RWPE2 (cell line): ENCODE results near the gene PTGER4.
A peak's percentile ranks its signal among the peaks of the same experiment; 100 is the strongest.

Experiments
- ATAC-seq: fragments of 200-7000 bp; cut with Tn5 transposase; 3 replicates; pipeline ENCODE4 v1.9.1; 2021; ENCODE audit warnings: low read depth
- DNase-seq: peaks from one replicate; pipeline ENCODE4 v3.0.0-alpha.2; 2020; ENCODE audit warnings: low spot score
- H3K27ac ChIP-seq: fragments of 450-650 bp; 2 replicates; pipeline ENCODE4 v1.5.1; 2017; ENCODE audit warnings: mild to moderate bottlenecking; ENCODE audit not compliant: poor library complexity, severe bottlenecking
- H3K27me3 ChIP-seq: fragments of 250-450 bp; sonication (Bioruptor Pico); 2 replicates; pipeline ENCODE4 v1.5.1; 2021; ENCODE audit warnings: mild to moderate bottlenecking, moderate library complexity; ENCODE audit not compliant: insufficient read depth, poor library complexity, severe bottlenecking
- H3K36me3 ChIP-seq: fragments of 250-450 bp; sonication (Bioruptor Pico); 2 replicates; pipeline ENCODE4 v1.5.1; 2020; ENCODE audit warnings: low read depth, mild to moderate bottlenecking, moderate library complexity
- H3K4me1 ChIP-seq: fragments of 250-450 bp; sonication (Bioruptor Pico); 2 replicates; pipeline ENCODE4 v1.5.1; 2021; ENCODE audit warnings: mild to moderate bottlenecking, moderate library complexity; ENCODE audit not compliant: insufficient read depth, poor library complexity, severe bottlenecking
- H3K4me3 ChIP-seq: fragments of 250-450 bp; sonication (Bioruptor Pico); 2 replicates; pipeline ENCODE4 v1.5.1; 2021; ENCODE audit warnings: mild to moderate bottlenecking, moderate library complexity; ENCODE audit not compliant: severe bottlenecking
- H3K9me3 ChIP-seq: fragments of 250-450 bp; sonication (Bioruptor Pico); 2 replicates; pipeline ENCODE4 v1.5.1; 2021; ENCODE audit warnings: mild to moderate bottlenecking, moderate library complexity; ENCODE audit not compliant: severe bottlenecking
- CTCF ChIP-seq: fragments of 450-650 bp; IDR thresholded peaks from one replicate; pipeline ENCODE4 v1.5.1; 2017; ENCODE audit warnings: mild to moderate bottlenecking, moderate library complexity; ENCODE audit not compliant: poor library complexity, severe bottlenecking

The PTGER4 gene

GRCh38 chr5:40679148-40679912 is 385 bp upstream of the PTGER4 start:
- no peaks in the 10 kb centered on the region for H3K27me3 ChIP-seq
- H3K27ac ChIP-seq, result peak overlapping the region; percentile 94
- peaks cover 36% of the 10 kb centered on the region for H3K4me1 ChIP-seq
- H3K4me3 ChIP-seq, result peak overlapping the region; percentile 82
- peak; percentile 95 for DNase-seq
- TF ChIP-seq CTCF, result no peak
- peak; percentile 59 for ATAC-seq
- peaks cover 30% of the 10 kb centered on the region for H3K36me3 ChIP-seq
- no peaks in the 10 kb centered on the region for H3K9me3 ChIP-seq

GRCh38 chr5:40680741-40681362 is 1.1 kb downstream of the PTGER4 start:
- peak; percentile 75 for DNase-seq
- peak; percentile 30 for TF ChIP-seq CTCF
- Histone ChIP-seq H3K9me3 (no peaks in the 10 kb centered on the region), H3K27me3 (no peaks in the 10 kb centered on the region), H3K4me1 (peaks cover 47% of the 10 kb centered on the region), H3K4me3 (peak overlapping the region; percentile 82), H3K36me3 (peaks cover 45% of the 10 kb centered on the region), H3K27ac (peak overlapping the region; percentile 94)
- no peak for ATAC-seq

GRCh38 chr5:40681363-40682153 is 1.8 kb downstream of the PTGER4 start:
- H3K4me3 ChIP-seq, result peak overlapping the region; percentile 82

GRCh38 chr5:40682154-40683017 is 2.7 kb downstream of the PTGER4 start:
- ATAC-seq, result no peak
- no peak for DNase-seq
- Histone ChIP-seq H3K4me3 (peak overlapping the region; percentile 82), H3K27me3 (no peaks in the 10 kb centered on the region), H3K27ac (peak overlapping the region; percentile 94), H3K36me3 (peaks cover 58% of the 10 kb centered on the region), H3K9me3 (no peaks in the 10 kb centered on the region), H3K4me1 (peaks cover 42% of the 10 kb centered on the region)
- TF ChIP-seq CTCF, result no peak

More at GRCh38 chr5:40681363-40682153, 1.8 kb downstream of the PTGER4 start:
- peak overlapping the region; percentile 94 for H3K27ac ChIP-seq
- peaks cover 45% of the 10 kb centered on the region for H3K4me1 ChIP-seq
- DNase-seq, result peak; percentile 78
- H3K9me3 ChIP-seq, result no peaks in the 10 kb centered on the region
- H3K27me3 ChIP-seq, result no peaks in the 10 kb centered on the region
- ATAC-seq, result peak; percentile 2; the same call in 2 of the 3 replicates
- TF ChIP-seq CTCF, result no peak
- H3K36me3 ChIP-seq, result peaks cover 52% of the 10 kb centered on the region
